Measurements from ENCODE around the gene TRMT1L.
A peak's percentile ranks its signal among the peaks of the same experiment; 100 is the strongest.

Gene TRMT1L

GRCh38 chr1:185166106-185166505, 9.4 kb upstream of the TRMT1L start:
- TF ChIP-seq EGR1 (IDR thresholded peaks at IDR 0.05) (no peak), TAF1 (IDR thresholded peaks at IDR 0.05; ENCODE audit: low read depth) (no peak), YY1 (IDR thresholded peaks at IDR 0.05; ENCODE audit: low read depth) (no peak), REST (IDR thresholded peaks at IDR 0.05; ENCODE audit: low read depth) (no peak), CREB1 (IDR thresholded peaks at IDR 0.05; ENCODE audit: low read depth) (no peak), MAX (IDR thresholded peaks at IDR 0.05) (no peak), RAD21 (IDR thresholded peaks at IDR 0.05; ENCODE audit: low read depth) (no peak), TEAD4 (IDR thresholded peaks at IDR 0.05) (no peak), EP300 (IDR thresholded peaks at IDR 0.05; ENCODE audit: borderline replicate concordance) (no peak), TCF12 (IDR thresholded peaks at IDR 0.05; ENCODE audit: low read depth) (no peak), NFIC (IDR thresholded peaks at IDR 0.05) (no peak), CEBPB (IDR thresholded peaks at IDR 0.05) (no peak), FOXM1 (IDR thresholded peaks at IDR 0.05; ENCODE audit: borderline replicate concordance, low read depth) (no peak), ZBTB7A (IDR thresholded peaks at IDR 0.05; ENCODE audit: low read depth) (no peak)

DNA sequence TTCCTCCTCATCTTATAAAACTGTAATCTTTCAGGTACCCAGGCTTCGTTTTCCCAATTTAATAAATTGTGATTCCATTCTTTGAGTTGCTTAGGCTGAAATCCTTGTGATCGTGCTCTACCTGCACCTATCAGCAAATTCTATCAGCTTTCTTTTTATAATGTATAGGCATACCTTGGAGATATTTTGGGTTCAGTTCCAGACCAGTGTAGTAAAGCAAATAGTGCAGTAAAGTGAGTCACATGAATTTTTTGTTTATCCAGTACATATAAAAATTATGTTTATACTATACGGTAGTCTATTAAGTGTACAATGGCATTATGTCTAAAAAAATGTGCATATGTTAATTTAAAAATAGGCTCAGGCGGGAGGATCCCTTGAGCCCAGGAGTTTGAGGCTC, 5.7 kb upstream of the TRMT1L start:
- TF ChIP-seq CREB1 (IDR thresholded peaks at IDR 0.05; ENCODE audit: low read depth) = no peak
- TF ChIP-seq, protein P1, sequence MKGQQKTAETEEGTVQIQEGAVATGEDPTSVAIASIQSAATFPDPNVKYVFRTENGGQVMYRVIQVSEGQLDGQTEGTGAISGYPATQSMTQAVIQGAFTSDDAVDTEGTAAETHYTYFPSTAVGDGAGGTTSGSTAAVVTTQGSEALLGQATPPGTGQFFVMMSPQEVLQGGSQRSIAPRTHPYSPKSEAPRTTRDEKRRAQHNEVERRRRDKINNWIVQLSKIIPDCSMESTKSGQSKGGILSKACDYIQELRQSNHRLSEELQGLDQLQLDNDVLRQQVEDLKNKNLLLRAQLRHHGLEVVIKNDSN (IDR thresholded peaks at IDR 0.05) = no peak
- no peak for TF ChIP-seq TCF12 (IDR thresholded peaks at IDR 0.05; ENCODE audit: low read depth)
- TF ChIP-seq ZBTB7A (IDR thresholded peaks at IDR 0.05; ENCODE audit: low read depth) = no peak
- no peak for TF ChIP-seq EP300 (IDR thresholded peaks at IDR 0.05; ENCODE audit: borderline replicate concordance)

DNA sequence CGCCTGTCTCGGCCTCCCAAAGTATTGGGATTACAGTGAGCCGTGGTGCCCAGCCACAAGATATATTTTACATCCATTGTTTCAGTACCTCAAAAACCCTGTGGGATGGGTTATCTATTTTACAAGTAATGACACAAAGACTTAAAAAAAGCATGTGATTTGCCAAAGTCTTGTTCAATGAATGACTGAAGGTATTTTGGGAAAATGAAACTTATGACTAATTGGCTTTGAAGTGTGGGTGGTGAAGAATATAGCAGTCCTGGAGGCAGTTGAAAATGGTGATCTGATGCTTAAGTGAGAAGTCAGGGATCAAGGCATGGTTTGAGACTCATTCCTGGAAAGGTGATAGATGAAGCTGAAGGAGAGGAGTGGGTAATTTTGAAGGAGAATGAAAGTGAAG, 3.2 kb upstream of the TRMT1L start:
- TF ChIP-seq EGR1 (IDR thresholded peaks at IDR 0.05) (no peak), ZBTB7A (IDR thresholded peaks at IDR 0.05; ENCODE audit: low read depth) (no peak)

DNA sequence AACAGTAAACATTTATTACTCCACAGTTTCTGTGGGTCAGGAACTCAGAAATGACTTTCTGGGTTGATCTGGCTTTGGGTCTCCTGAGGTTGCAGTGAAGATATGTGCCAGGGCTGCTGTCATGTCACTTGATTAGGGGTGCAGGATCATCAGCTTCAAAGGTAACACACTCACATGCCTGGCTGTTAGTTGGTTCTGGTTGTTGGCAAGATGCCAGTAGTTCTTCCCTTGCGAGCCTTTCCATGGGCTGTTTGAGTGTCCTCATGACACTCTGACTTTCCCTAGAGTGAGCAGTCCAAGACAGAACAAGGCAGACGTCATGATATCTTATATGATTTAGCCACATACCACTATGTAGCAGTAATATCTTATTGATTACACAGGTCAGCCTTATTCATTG, 2.0 kb upstream of the TRMT1L start:
- TF ChIP-seq TCF12 (IDR thresholded peaks at IDR 0.05; ENCODE audit: low read depth) = no peak
- TF ChIP-seq CEBPB (IDR thresholded peaks at IDR 0.05) = no peak
- TF ChIP-seq NFIC (IDR thresholded peaks at IDR 0.05) = peak; percentile 41; the same call in 1 of the 2 replicates
- TF ChIP-seq RAD21 (IDR thresholded peaks at IDR 0.05; ENCODE audit: low read depth) = no peak

DNA sequence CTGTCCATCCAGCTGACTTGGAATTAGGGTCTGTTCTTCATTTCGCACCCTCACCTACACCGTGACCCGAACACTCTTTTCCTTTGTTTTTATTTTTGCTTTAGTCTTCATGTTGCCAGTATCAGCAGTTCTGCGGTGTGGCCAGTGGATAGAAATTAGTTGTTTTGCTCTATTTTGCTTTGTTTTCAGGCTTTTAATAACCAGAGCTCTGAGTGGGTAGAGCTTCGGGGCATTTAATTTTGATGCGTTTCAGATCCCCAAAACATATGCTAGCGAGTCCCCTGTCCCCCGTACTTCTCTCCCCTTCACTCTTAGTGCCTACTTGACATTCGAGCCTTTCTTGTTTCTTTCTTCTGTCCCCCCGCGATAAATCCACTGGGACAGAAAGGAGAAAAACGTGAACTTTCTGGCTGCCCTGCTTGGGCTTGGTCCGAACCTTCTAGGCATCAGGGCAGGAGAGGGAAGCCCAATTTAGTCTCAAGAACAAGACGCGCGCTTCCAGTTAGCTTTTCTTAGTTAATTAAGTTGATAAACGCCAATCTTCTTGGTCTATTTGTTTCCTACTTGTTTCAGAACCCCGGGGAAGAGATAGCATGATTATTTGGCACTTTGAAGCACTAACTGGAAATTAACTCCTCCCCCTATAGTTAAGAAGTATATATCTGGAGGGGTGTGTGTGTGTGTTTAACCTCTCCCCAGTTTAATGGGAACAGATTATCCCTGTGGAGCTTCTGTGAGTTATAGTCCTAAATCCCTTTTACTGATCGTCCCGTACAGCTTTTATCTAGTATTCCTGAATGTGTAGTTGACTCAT, 1.1 kb upstream of the TRMT1L start:
- TF ChIP-seq EGR1 (IDR thresholded peaks at IDR 0.05) (no peak), TAF1 (IDR thresholded peaks at IDR 0.05; ENCODE audit: low read depth) (no peak), REST (IDR thresholded peaks at IDR 0.05; ENCODE audit: low read depth) (no peak), ZBTB7A (IDR thresholded peaks at IDR 0.05; ENCODE audit: low read depth) (no peak; the same call in 1 of the 2 replicates), YY1 (IDR thresholded peaks at IDR 0.05; ENCODE audit: low read depth) (no peak), NFIC (IDR thresholded peaks at IDR 0.05) (no peak), EP300 (IDR thresholded peaks at IDR 0.05; ENCODE audit: borderline replicate concordance) (no peak), CREB1 (IDR thresholded peaks at IDR 0.05; ENCODE audit: low read depth) (no peak), TEAD4 (IDR thresholded peaks at IDR 0.05) (no peak), CEBPB (IDR thresholded peaks at IDR 0.05) (no peak), RAD21 (IDR thresholded peaks at IDR 0.05; ENCODE audit: low read depth) (no peak)
- TF ChIP-seq, protein P1 (IDR thresholded peaks at IDR 0.05) = no peak

DNA sequence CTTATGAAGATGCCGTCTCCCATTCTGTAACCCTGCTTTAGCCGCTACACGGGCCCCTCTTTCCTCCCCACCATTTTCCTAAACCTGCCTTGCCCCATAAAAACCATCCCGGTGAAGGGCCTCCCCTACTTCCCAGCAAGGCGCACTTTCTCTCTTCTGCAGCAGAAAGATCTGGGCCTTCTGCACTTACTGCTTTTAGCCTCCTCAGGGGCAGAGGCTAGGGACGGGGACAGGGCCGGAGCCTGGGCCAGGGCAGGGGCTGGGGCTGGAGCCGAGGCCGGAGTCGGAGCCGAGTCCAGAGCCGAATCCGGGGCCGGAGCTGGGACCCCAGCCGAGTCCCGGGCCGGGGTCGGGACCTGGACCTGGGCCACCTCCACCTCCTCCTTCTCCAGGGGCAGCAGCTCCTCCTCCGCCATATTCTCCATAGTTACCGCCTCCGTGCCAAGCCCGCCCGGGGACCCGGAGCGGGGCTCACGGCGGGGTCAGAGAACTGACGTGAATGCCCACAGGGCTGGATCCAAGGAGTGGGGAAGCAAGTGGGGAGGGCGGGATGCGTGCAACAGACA, 382 bp downstream of the TRMT1L start:
- TF ChIP-seq NFIC (IDR thresholded peaks at IDR 0.05) = 0 out of 2 replicates have a peak, but pooled peaks have one; percentile 36
- TF ChIP-seq REST (IDR thresholded peaks at IDR 0.05; ENCODE audit: low read depth) = no peak
- TF ChIP-seq, protein P1 (IDR thresholded peaks at IDR 0.05) = no peak
- no peak for TF ChIP-seq FOXM1 (IDR thresholded peaks at IDR 0.05; ENCODE audit: borderline replicate concordance, low read depth)
- no peak for TF ChIP-seq TCF12 (IDR thresholded peaks at IDR 0.05; ENCODE audit: low read depth)
- TF ChIP-seq EP300 (IDR thresholded peaks at IDR 0.05; ENCODE audit: borderline replicate concordance) = no peak; the same call in 1 of the 2 replicates
- TF ChIP-seq EGR1 (IDR thresholded peaks at IDR 0.05) = no peak
- TF ChIP-seq TEAD4 (IDR thresholded peaks at IDR 0.05) = 0 out of 2 replicates have a peak, but pooled peaks have one; percentile 13
- TF ChIP-seq MAX (IDR thresholded peaks at IDR 0.05) = no peak
- no peak for TF ChIP-seq CREB1 (IDR thresholded peaks at IDR 0.05; ENCODE audit: low read depth)
- TF ChIP-seq ZBTB7A (IDR thresholded peaks at IDR 0.05; ENCODE audit: low read depth) = 0 out of 2 replicates have a peak, but pooled peaks have one; percentile 21
- peak; percentile 77 for TF ChIP-seq YY1 (IDR thresholded peaks at IDR 0.05; ENCODE audit: low read depth)
- TF ChIP-seq TAF1 (IDR thresholded peaks at IDR 0.05; ENCODE audit: low read depth) = no peak; the same call in none of the 2 replicates
- TF ChIP-seq CEBPB (IDR thresholded peaks at IDR 0.05) = no peak
- no peak for TF ChIP-seq RAD21 (IDR thresholded peaks at IDR 0.05; ENCODE audit: low read depth)
